HG03159 (cell line): ENCODE results near the gene JMJD4.
"Not testable (repeated sequence)": the region's sequence is repeated elsewhere in the genome, so short reads cannot be mapped to it uniquely, and the experiment has no call there.

Source experiments
- ATAC-seq: cut with Tn5 transposase; IDR thresholded peaks from one replicate; pipeline ENCODE4 v1.9.1; 2021; ENCODE audit warnings: mild to moderate bottlenecking, moderate library complexity; ENCODE audit not compliant: unreplicated experiment

Gene JMJD4

DNA sequence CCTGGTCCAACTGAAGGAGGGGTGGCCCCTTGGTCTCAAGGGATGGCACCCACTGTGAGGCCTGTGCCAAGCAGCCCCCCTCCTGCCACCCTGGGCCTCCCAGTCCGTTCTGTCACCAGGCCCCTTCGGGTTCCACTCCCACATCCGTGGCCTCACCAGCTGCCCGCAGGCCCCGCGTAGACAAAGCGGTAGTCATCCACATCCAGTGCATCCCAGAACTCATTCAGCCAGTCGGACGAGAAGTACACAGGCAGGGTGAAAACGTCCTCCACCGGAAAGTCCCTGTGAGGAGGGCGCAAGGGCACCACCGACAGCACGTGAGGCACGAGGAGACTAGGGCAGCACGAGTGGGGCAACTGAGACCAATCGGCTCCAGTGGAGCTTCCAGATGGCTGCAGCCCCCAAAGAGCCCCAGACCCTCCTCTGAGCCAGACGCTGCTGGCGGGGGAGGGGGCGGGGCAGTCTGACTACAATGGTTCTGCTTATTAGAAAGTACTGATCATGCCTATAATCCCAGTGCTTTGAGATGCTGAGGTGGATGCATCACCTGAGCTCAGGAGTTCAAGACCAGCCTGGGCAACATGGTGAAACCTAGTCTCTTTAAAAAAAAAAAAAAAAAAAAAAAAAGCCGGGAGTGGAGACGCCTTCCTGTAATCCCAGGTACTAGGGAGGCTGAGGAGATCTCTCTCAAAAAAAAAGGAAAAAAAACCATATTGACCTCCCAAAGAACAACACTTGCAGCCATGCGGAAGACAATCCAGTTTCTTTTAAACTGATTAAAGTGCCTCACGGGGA is 1.2 kb downstream of the JMJD4 start:
- ATAC-seq: no peak

DNA sequence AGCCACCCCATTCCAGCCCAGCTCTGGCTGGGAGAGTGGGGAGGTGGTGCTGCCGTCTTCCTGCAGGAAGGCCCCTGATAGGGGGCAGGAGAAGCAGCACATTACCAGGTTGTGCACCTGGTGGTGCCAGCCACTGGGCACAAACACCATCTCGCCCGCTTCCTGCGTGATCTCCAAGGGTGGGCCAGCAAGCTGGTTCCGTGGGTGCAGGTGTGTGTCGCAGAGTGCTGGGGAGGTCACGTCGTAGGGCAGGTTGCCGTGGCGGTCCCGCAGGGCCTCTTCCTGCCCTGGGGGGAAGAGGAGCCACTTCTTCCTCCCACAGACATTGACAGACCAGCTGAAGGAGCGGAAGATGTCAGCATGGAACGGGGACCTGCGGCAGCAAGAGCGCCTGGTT is 1.8 kb downstream of the JMJD4 start:
- no peak for ATAC-seq

DNA sequence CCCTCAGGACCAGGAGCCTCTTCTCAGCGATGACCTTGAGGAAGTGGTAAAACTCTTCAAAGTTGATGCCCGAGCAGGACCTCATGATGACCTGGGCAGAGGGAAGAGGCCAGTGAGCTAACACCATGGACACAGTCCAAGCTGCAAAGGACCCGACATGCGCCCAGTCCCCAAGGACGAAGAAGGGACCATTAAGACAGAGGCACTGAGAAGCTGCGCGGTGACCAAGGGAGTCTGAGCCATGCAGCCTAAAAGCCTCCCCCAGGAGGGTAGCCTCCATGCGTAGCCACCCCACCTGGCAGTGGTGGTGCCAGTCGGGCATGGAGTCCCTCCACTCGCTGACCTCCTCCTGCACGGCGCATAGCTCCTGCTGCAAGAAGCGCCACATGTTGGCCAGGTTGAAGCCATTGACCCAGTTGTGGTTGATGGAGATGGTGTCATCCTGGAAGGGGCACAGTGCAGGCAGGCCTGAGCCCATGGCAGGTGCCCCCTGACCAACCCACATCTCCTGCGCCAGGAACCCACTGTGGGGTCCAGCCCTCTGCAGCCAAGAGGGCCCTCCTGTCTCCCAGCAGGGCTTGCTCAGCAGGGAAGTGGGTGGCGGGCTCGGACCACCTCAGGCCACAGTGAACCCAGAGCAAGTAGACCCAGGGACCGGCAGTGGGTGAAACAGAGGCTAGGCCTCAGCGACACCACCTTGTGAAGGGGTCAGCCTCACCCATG is 2.4 kb downstream of the JMJD4 start:
- no peak for ATAC-seq

DNA sequence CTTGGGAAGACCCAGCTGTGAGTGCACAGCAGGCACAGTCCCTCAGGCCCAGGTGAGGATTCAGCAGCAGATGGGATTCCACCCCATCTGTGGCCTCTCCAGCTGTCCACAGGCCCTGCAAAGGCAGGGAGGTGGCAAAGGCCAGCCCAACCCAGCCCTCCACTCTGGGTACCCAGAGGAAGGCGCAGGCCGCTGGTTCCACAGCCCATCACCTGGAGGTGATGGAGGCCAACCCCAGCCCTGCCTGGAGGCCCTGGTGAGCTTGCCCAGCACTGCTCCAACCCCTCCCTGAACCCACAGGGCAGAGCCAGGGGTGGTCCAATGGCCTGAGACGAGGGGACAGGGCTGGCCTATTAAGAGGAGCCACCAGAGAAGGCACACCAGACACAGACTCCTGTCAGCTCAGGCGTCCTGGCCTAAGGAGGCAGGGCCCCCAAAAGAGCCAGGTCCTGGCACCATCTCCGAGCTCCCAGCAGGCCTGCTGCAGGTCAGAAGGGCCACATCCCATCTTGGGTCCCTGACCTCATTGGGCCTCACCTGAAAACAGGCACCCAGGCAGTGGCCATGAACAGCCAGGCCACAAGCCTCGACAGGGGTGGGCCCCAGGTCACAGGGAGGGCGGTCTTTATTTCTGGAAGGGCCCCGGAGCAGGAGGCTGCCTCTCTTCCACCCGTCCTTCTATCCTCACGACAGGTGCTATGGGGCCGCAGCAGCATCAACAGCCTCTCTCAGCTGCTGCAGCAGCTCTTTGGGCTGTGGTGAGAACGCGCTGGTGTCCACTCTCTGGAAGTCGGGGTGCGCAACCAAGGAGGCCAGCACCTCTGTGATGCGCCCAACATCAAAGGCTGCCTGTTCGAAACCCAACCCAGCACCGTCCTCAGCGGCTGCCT is 3.2 kb downstream of the JMJD4 start:
- ATAC-seq: no peak

DNA sequence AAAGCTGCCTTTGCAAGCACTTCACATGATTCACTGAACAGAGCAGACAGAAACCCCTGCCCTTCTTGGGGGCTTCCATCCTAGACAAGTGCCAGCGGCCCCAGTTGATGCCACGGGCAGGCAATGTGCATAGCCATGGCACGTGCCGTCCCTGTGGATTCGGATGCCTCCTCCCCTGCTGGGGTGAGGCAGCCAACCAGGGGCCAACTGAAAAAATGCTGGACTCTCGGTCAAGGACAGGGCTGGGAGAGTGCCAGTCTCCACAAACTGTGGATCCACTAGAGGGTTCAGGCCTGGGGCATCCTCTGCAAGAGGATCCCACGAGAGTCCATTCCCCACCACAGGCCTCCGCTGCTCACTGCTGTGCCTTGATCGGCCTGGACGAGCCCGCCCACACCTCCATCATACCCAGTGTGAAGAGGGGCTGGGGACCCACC is 3.8 kb downstream of the JMJD4 start:
- no peak for ATAC-seq

DNA sequence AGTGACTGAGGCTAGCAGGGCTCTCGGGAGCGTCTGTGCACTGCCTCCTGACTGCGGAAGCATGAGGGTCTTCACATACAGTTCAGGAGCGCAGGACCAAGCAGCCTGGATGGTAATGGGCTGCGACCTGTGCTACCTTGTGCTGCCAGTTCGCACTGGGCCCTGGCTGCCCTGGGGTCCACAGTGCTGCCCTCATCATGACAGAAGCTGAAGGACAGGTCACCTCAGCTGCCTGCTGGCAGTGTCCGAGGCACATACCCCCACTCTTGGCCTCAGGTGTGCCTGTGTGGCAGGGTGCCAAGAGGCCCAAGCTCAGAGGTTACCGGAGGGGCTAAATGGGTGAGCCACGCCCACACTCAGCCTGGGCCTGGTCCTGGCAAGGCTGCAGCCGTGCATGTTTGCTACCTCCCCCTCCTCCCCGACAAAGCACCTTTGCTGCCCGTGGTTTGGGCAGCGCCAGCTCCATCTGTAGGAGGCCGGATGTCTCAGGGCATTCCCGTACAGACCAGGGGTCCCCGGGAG is 4.4 kb downstream of the JMJD4 start:
- no peak for ATAC-seq

DNA sequence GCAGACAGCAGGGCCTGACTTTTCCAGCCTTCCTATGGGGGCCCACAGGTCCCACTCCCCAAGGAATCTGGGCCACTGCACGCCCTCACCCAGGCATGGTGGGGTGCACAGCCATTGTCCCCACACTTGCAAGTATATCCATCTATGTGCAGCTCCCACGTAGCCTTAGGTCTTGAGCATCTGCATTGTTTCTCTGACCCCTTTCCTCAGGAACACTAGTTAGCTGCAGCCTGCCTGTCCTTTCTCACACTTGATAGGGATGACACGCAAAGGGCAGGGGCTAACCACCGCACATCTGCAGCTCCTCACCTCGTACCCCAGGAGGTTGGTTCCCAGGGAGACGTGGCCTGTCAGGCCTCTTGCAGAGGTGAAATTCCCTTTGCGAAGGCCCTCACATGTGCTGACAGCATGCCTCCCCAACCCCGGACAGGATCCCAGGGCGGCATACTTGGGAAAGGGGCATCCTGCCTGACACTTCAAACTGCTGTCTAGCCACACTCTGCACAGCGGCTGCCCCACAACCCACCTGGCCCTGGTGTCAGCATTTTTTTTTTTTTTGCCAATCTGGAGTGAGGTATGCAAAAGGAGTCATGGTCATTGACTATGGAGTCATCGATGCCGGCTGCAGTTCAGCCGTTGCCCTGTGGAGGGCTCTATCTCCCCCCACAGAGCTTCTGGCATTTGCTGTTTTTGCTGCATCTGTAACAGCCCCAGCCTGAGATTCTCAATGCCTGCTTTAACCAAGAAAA is 5.0 kb downstream of the JMJD4 start:
- ATAC-seq: no peak

DNA sequence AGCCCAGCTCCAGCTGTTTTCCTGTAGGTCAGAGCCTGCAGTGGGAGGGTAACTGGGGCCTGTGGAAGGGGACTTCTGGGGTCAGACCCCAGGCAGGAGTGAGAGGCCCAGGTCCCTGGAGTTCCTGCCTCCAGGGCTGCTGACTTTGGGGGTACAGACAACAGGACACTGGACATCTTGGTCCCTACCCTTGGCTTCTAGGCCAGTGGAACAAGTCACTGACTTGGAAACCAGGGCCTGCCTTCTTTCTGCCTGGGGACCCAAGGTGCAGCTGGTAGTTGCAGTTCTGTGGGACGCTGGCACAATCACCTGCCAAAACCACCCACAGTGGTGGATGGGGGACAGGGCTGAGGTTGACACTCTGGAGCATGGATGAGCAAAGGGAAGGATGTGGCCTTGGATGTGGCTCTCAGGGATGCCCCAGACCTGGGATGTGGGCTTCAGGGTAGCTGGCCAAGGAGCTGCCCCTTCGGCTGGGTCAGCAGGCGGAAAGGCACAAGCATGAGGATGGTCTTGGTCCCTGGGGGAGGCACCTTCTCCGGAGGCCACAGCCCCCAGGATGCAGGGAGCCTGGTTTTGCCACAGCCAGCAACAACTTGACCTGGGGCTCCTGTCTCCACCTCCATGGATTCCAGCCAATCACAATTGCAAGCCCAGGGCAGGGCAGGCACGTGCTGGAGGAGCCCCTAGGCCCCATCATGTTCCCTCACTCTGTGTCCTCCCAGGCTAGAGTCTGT is 5.8 kb downstream of the JMJD4 start:
- no peak for ATAC-seq

DNA sequence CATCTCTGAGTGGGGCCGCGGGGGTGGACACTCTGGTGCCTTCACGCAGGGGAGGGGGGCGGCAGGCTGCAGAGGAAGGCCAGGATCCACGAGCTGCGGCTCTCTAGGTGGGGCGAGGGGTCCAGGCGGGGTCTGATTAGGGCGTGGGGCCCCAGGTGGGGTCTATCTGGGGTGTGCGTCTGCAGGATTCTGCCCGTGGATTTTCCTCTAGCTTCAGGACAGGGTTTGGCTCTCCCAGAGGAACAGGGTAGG is 6.3 kb downstream of the JMJD4 start:
- no peak for ATAC-seq

DNA sequence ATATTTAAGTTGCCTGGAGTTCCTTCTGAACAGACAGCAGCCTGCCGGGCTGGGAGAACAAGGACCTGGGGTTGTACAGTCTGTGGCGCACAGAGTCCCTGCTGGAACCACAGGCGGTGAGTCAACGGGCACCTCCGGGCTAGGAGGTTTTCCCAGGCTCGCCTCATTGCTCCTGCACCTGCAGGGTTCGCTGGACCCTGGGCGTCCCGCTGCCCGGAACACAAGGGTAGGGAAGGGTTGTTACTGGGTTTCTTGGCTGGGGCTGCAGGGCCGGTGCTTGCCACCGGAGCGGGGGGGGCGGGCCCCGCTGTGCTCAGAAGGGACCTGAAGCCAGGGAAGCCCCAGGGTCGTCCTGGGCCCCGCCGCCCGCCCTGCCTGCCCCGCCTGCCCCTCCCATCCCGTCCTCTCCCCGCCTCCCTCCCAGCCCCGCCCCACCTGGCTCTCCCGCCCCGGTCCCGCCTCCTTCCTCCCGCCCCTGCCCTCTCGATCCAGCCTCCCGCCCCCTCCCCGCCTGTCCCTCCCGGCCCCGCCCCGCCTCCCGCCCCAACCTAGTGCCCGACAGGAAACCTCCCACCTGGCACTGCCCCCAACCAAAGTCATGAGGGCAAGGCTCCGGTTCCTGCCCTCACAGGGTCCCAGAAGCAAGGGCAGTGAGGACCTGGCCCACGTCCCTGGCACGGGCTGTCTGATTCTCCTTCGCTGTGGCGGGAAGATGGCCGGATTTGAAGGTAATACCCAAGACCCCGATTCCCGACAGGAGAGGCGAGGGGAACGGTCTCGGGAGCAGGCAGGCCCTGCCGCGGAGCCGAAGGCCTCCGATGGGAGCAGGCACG is 6.8 kb downstream of the JMJD4 start:
- ATAC-seq: no peak

DNA sequence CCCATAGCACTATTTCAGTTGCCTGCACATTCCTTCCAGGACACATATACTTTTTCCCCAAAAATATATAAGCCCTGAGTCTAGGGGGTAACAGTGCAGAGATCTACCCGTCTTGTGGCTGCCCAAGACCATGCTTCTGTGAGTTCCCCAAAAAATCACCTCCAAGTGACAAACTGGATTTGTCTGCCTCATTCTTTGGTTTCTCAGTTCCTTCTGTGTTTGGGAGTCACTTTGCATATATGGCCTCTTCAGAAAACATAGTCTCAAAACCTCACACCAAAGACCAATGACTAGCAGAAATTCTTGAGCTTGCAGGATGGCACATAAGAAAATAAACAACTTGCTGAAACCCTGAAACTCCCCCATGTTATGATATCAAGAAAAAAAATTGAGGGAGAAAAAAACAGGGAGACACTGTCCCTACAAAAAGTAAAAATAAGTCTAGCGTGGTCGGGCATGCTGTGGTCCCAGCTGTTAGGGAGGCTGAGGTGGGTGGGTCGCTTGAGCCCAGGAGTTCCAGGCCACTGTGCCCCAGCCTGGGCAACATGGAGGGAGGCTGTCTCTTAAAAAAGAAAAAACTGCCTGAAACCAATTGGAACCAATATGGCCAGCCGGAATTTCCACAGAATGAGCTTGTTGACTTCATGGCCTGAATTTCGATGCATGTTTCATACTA is 8.0 kb downstream of the JMJD4 start:
- ATAC-seq: no peak

DNA sequence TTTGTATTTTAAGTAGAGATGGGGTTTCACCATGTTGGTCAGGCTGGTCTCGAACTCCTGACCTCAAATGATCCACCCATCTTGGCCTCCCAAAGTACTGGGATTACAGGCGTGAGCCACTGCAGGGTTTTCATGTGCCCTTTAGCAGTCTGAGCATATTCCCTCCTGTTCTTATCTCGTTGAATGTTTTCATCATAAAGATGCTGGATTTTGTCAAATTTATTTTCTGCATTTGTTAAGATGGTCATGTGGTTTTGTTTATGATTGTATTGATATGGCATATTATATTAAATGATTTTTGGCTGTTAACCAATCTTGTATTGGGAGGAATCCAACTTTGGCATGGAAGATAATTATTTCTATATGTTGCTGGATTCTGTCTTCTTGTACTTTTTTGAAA is 8.8 kb downstream of the JMJD4 start:
- ATAC-seq: no peak

DNA sequence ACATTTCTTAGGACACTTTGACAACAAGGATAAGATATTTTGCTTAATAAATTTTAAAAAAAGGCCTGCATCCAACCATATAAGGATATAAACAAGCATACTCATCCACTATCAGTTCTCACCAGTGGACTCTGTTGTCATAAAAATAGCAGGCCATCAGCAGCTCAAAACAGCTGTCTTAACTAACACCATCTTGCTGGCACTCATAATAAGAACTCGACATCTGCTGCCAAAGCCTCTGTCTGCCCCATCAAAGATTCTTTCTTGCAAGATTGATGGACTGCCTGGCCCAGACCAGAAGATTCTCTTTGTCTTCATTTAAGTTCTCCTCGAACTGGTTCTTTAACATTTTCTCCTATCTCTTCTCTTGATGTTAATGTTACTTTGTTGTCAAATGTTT is 10.1 kb downstream of the JMJD4 start:
- ATAC-seq: no peak

DNA sequence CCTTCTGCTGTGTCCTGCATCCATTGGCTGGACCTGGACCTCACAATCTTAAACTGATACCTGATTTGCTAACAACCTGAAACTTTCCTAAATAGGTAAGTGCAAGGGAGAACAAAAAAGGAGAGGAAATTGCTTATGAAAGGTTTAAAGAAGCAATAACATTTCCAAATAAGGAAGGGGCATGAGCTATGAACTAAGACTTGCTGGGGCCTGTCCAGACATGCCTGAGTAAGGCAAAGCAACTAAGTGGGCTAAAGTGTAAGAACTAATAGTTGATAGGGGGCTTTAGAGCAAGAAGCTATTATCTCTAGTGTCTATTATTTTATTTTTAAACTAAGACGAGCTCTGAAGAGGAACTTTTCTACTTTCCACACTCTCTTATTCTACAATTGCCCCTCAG is 11.6 kb downstream of the JMJD4 start:
- no peak for ATAC-seq

DNA sequence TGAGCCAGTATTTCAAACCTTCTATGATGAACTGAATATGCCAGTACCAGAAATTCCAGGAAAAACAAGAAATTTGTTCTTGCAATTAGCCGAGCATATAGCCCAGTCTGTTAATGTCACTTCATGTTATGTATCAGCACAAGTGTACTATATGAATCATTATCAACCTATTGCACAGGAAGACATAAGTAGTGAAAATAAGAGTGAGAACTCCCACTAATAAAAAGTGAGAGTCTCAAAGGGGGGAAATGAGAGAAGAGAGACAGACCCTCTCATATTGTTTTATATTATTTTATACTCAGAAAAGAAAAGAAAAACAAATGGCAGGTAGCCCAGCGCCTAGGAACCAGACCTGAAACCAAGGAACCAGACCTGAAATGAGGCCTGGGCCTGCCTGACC is 16.2 kb downstream of the JMJD4 start:
- no peak for ATAC-seq

DNA sequence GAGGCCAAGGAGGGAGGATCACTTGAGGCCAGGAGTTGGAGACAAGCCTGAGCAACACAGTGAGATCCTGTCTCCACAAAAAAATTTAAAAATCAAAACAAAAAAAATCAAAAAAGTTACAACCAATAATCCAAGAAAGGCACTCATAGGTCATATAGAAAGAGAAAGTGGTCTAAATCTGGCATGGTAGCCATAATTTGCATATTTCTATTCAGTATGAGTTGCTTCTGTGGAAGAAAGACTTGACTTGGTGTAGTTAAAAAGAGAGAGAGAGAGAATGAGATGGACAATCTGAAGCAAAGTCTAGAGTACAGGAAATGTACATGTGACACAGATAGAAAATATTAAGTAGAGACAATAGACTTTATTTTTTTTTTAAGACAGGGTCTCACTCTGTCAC is 22.5 kb downstream of the JMJD4 start:
- ATAC-seq: peak; percentile 79

DNA sequence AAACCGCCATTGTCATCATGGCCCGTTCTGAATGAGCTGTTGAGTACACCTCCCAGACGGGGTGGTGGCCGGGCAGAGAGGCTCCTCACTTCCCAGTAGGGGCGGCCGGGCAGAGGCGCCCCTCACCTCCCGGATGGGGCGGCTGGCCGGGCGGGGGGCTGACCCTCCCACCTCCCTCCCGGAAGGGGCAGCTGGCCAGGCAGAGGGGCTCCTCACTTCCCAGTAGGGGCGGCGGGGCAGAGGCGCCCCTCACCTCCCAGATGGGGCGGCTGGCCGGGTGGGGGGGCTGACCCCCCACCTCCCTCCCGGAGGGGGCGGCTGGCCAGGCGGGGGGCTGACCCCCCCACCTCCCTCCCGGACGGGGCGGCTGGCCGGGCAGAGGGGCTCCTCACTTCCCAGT is 24.6 kb downstream of the JMJD4 start:
- ATAC-seq: not testable (repeated sequence)

DNA sequence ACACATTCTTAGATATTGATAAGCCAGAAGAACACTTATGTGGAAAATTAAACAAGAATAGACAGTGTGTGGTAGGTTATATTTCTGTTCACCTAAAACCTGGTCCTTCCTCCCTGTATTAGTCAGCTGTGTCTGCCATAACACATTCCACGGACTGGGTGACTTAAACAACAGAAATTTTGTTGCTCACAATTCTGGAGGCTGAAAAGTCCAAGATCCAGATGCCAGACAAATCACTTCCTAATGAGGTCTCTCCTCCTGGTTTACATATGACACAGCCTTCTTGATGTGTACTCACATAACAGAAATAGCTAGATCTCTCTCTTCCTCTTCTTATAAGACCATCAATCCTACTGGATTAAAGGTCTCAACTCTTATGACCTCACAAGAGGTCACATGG is 25.7 kb downstream of the JMJD4 start:
- no peak for ATAC-seq

DNA sequence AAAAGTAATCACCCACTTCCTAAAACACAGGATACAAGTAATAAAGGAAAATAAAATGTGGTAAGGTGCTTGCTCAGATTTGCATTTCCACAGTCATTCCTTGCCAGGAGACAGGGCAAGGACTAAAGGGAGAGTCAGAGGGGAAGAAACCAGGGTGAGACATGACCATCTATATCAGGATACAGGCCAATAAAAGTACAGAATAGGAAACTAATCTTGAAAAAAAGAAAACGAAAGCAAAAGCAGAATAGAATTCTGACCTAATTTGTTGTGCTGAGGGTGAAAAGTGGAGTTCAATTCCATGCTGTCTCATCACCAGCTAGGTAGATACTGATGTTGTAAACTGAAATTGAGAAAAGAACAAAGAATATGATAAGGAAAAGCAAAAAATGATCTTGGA is 27.3 kb downstream of the JMJD4 start:
- no peak for ATAC-seq
